ENCODE measurements around the gene WWP2.

- TF ChIP-seq, protein P1, sequence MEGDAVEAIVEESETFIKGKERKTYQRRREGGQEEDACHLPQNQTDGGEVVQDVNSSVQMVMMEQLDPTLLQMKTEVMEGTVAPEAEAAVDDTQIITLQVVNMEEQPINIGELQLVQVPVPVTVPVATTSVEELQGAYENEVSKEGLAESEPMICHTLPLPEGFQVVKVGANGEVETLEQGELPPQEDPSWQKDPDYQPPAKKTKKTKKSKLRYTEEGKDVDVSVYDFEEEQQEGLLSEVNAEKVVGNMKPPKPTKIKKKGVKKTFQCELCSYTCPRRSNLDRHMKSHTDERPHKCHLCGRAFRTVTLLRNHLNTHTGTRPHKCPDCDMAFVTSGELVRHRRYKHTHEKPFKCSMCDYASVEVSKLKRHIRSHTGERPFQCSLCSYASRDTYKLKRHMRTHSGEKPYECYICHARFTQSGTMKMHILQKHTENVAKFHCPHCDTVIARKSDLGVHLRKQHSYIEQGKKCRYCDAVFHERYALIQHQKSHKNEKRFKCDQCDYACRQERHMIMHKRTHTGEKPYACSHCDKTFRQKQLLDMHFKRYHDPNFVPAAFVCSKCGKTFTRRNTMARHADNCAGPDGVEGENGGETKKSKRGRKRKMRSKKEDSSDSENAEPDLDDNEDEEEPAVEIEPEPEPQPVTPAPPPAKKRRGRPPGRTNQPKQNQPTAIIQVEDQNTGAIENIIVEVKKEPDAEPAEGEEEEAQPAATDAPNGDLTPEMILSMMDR (IDR thresholded peaks at IDR 0.05), result no peak
- TF ChIP-seq POLR2A (IDR thresholded peaks at IDR 0.05), result no peak
These were observed 167.3 kb downstream of the WWP2 start for GRCh38 chr16:69929480-69929879.

Data from body of pancreas (tissue), 4 donors.